GM19397 (cell line): ENCODE data around the gene RB1.

Experiments
- ATAC-seq: cut with Tn5 transposase; IDR thresholded peaks from one replicate; pipeline ENCODE4 v1.9.1; 2021; ENCODE audit warnings: mild to moderate bottlenecking, moderate library complexity; ENCODE audit not compliant: unreplicated experiment

RB1 gene

GRCh38 chr13:48526286-48526685 is 222.7 kb downstream of the RB1 start:
- no peak for ATAC-seq

DNA sequence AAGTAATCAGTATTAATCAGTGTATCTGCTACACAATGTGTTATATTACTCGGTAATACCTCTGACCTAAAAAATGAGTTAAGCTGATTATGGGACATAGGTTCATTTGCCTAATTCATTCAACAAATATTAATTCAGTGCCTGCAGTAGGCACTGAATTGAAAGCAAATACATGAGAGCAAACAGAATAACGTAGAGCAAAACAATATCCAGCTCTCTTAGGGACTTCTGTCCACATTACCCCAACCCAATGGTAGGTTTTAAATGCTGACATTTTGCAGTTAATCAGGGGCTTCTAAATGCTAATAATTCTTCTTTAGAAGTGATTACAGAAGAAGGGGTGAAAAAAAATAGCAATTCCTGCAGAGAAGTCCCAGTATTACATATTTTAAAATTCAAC is 224.4 kb downstream of the RB1 start:
- ATAC-seq = no peak

- no peak for ATAC-seq
These were observed 225.2 kb downstream of the RB1 start for GRCh38 chr13:48528720-48529119.

DNA sequence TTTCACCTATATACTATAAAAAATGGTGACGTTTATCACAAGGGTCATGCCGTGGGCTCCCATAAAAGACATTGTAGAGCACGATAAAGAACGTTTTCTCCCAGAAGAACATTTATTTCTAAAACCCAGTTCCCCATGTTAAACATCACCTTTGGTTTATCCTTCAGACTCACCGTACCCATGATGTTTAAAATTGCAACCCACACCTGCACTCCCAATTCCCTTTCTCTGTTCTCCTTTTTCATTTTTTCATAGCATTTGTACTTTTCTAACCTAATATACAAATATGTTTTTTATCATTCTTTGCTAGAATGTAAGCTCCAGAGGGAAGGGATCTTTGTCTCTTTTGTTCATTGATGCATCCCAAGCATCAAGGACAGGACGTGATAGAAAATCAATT is 227.3 kb downstream of the RB1 start:
- no peak for ATAC-seq
